Endothelial cell of umbilical vein (primary cell): ENCODE results near the gene OR10H3. TPM values are rescaled to one million over a fixed set of nuclear protein-coding genes. Genes with fewer than 3 reads are reported as not detected.

ENCODE experiments used
- BruUV-seq: library from RNA; stranded (reverse); fragments of 400-500 nt; replicated peaks from 2 replicates; lab custom pipeline; 2021; lab: Mats Ljungman, UMichigan
- CTCF ChIA-PET: fragments of 300-600, 350-600 bp; sonication (Branson Sonifier 250); formaldehyde crosslinking; loops from one replicate; lab custom pipeline; 2021; ENCODE audit warnings: antibody characterized with exemption, inconsistent platforms; lab: Charles Lee
- POLR2A ChIA-PET: fragments of 300-600, 350-600 bp; sonication (Branson Sonifier 250); formaldehyde crosslinking; loops from one replicate; lab custom pipeline; 2021; ENCODE audit warnings: antibody characterized with exemption, inconsistent platforms; lab: Charles Lee
- DNase-seq: peaks from one replicate; pipeline ENCODE4 v3.0.0-alpha.2; 2011; ENCODE audit warnings: low read depth, low spot score
- FAIRE-seq: peaks from 2 replicates; lab custom pipeline; 2011; peaks lifted over from hg19 to GRCh38; lab: Jason Lieb, UNC
- H2AFZ ChIP-seq: 2 replicates; pipeline ENCODE4 v1.6.0; 2012; ENCODE audit warnings: low read depth, low read length, control low read depth, inconsistent platforms
- H3K27ac ChIP-seq: 2 replicates; pipeline ENCODE4 v1.5.1; 2011; ENCODE audit warnings: low read depth, mild to moderate bottlenecking, control low read depth, low read length, moderate library complexity; ENCODE audit not compliant: insufficient read depth
- H3K27me3 ChIP-seq, 2 experiments: 2 replicates each; pipeline versions ENCODE4 v1.6.0 to v1.6.1; 2011; ENCODE audit warnings: low read length in 2 of 2, mixed read lengths in 1 of 2; ENCODE audit not compliant: control insufficient read depth in 2 of 2, insufficient read depth in 2 of 2
- H3K36me3 ChIP-seq, 2 experiments: 2 replicates in 1 of 2; 3 replicates in 1 of 2; pipeline ENCODE4 v1.5.1; 2011; ENCODE audit warnings: low read length in 2 of 2, mild to moderate bottlenecking in 1 of 2, moderate library complexity in 1 of 2; ENCODE audit not compliant: control insufficient read depth in 2 of 2, insufficient read depth in 2 of 2; ENCODE audit errors: extremely low read depth in 1 of 2
- H3K4me1 ChIP-seq: 3 replicates; pipeline ENCODE4 v1.5.1; 2011; ENCODE audit warnings: mild to moderate bottlenecking, low read length; ENCODE audit not compliant: control insufficient read depth, insufficient read depth; ENCODE audit errors: extremely low read depth
- H3K4me2 ChIP-seq: 2 replicates; pipeline ENCODE4 v1.6.1; 2011; ENCODE audit warnings: low read length, control low read depth, mixed read lengths; ENCODE audit not compliant: insufficient read depth
- H3K4me3 ChIP-seq, 3 experiments: fragments of 200-600 bp in 1 of 3; sonication (generic), shearing (Covaris generic) in 1 of 3; replicated peaks in 1 of 3; 2 replicates each; pipeline ENCODE4 v1.5.1; 2011 to 2016; ENCODE audit warnings: control low read depth in 3 of 3, low read length in 3 of 3, mild to moderate bottlenecking in 2 of 3, inconsistent platforms in 1 of 3, low read depth in 1 of 3, moderate library complexity in 1 of 3; ENCODE audit not compliant: insufficient read depth in 1 of 3
- H3K79me2 ChIP-seq: 2 replicates; pipeline ENCODE4 v1.6.0; 2012; ENCODE audit warnings: low read length, inconsistent platforms; ENCODE audit not compliant: control insufficient read depth, insufficient read depth
- H3K9ac ChIP-seq: replicated peaks from 2 replicates; pipeline ENCODE3; 2011; ENCODE audit warnings: low read length, control low read depth; ENCODE audit not compliant: insufficient read depth; ENCODE audit errors: extremely low read depth
- H3K9me1 ChIP-seq: replicated peaks from 3 replicates; pipeline ENCODE4 v1.6.0; 2011; ENCODE audit warnings: mild to moderate bottlenecking, low read length; ENCODE audit not compliant: control insufficient read depth, insufficient read depth; ENCODE audit errors: extremely low read depth
- H3K9me3 ChIP-seq: replicated peaks from 2 replicates; pipeline ENCODE4 v1.5.1; 2012; ENCODE audit warnings: low read length, inconsistent platforms; ENCODE audit not compliant: control insufficient read depth, insufficient read depth
- H4K20me1 ChIP-seq: replicated peaks from 2 replicates; pipeline ENCODE3; 2011; ENCODE audit warnings: mild to moderate bottlenecking, low read length; ENCODE audit not compliant: control insufficient read depth, insufficient read depth; ENCODE audit errors: extremely low read depth
- CTCF ChIP-seq, 2 donors: IDR thresholded peaks; 1 replicate in 1 of 2; 2 replicates in 1 of 2; pipeline ENCODE4 v1.5.1; 2011; ENCODE audit warnings: low read length in 2 of 2, mild to moderate bottlenecking in 2 of 2, moderate library complexity in 2 of 2, control low read depth in 1 of 2, inconsistent platforms in 1 of 2, low read depth in 1 of 2; ENCODE audit not compliant: insufficient read depth in 1 of 2; ENCODE audit errors: extremely low read depth in 1 of 2
- EZH2 ChIP-seq: IDR thresholded peaks from 2 replicates; pipeline ENCODE4 v1.6.1; 2012; ENCODE audit warnings: borderline replicate concordance, low read depth, mild to moderate bottlenecking, moderate library complexity, low read length, inconsistent platforms; ENCODE audit not compliant: severe bottlenecking
- FOS ChIP-seq: IDR thresholded peaks from 2 replicates; pipeline ENCODE4 v1.6.1; 2011; ENCODE audit warnings: mild to moderate bottlenecking, low read length, moderate library complexity, borderline replicate concordance; ENCODE audit not compliant: insufficient read depth
- GATA2 ChIP-seq: IDR thresholded peaks from 2 replicates; pipeline ENCODE4 v1.7.0; 2011; ENCODE audit warnings: low read depth, mild to moderate bottlenecking, moderate library complexity, mixed read lengths, low read length; ENCODE audit not compliant: insufficient read length, insufficient read depth
- JUN ChIP-seq: IDR thresholded peaks from 2 replicates; pipeline ENCODE4 v1.6.1; 2011; ENCODE audit warnings: borderline replicate concordance, low read depth; ENCODE audit not compliant: insufficient read length, insufficient read depth
- MYC ChIP-seq: IDR thresholded peaks from one replicate; pipeline ENCODE4 v1.6.1; 2011; ENCODE audit warnings: mild to moderate bottlenecking, low read depth, low read length
- POLR2A ChIP-seq: IDR thresholded peaks from 2 replicates; pipeline ENCODE4 v1.6.1; 2012; ENCODE audit warnings: low read depth, mild to moderate bottlenecking, control low read depth, low read length
- POLR2AphosphoS5 ChIP-seq: IDR thresholded peaks from 2 replicates; pipeline ENCODE4 v1.6.1; 2012; ENCODE audit warnings: low read depth, mild to moderate bottlenecking, control low read depth, low read length, moderate library complexity; ENCODE audit not compliant: insufficient read depth
- dilution Hi-C: fragments of 300-500 bp; cut with MboI; formaldehyde crosslinking; loops from one replicate; pipeline ENCODE4 v1.15.0; 2019; ENCODE audit warnings: low sequenced_read_pairs; ENCODE audit not compliant: extremely low pct_ligation_motif_present
- intact Hi-C: fragments of 100-400 bp; cut with micrococcal nuclease; formaldehyde crosslinking; loops from one replicate; pipeline ENCODE4 v1.10.0; 2022
- polyA plus RNA-seq, 4 experiments: library from polyadenylated mRNA; depleted of rRNA in 3 of 4; stranded (reverse) in 3 of 4; unstranded in 1 of 4; fragments of >200 nt; gene quantifications; 2 replicates each; pipeline versions ENCODE4 v1.2.1 to v1.2.3, GENCODE V29; 2011 to 2012; ENCODE audit warnings: missing spikeins in 1 of 4
- total RNA-seq: library from RNA; stranded (reverse); gene quantifications from 2 replicates; pipeline ENCODE4 v1.2.3, GENCODE V29; 2021
- TF ChIP-seq, protein P1 (sequence below): IDR thresholded peaks from 2 replicates; pipeline ENCODE4 v1.6.1; 2011; ENCODE audit not compliant: insufficient read depth, insufficient read length

OR10H3 gene
- total and polyA plus RNA-seq, 2 donors (not counting 3 experiments of a cell fraction or from before 2014, with no cell fraction given): not detected

GRCh38 chr19:15780610-15781418 lies 43.0 kb downstream of the OR10H3 start:
- Histone ChIP-seq H3K27ac (no peak overlapping the region), H3K27me3 (no peaks in the 10 kb centered on the region), H3K9me1 (no peaks in the 10 kb centered on the region), H3K36me3 (no peaks in the 10 kb centered on the region), H3K9ac (no peak overlapping the region), H3K4me1 (no peaks in the 10 kb centered on the region), H3K4me3 (no peak overlapping the region), H3K9me3 (no peaks in the 10 kb centered on the region), H3K79me2 (no peaks in the 10 kb centered on the region), H2AFZ (no peak overlapping the region), H4K20me1 (no peaks in the 10 kb centered on the region), H3K4me2 (no peak overlapping the region)
- TF ChIP-seq EZH2 (no peak), CTCF (IDR thresholded peaks at IDR 0.05; ENCODE audit: extremely low read depth in 1 of 2, insufficient read depth in 1 of 2, low read depth in 1 of 2, low read length in 2 of 2) (no peak), JUN (no peak), MYC (no peak), GATA2 (no peak), POLR2AphosphoS5 (no peak), FOS (no peak), POLR2A (no peak)
- TF ChIP-seq, protein P1, sequence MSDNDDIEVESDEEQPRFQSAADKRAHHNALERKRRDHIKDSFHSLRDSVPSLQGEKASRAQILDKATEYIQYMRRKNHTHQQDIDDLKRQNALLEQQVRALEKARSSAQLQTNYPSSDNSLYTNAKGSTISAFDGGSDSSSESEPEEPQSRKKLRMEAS: no peak
- CTCF ChIA-PET: interaction anchor here (0.7 kb wide), 1 partner anchor 120 kb away, joined by 3 read pairs; no protein-coding TSS in a partner anchor
- intact Hi-C loops (no loop called here), dilution Hi-C loops (no loop called here)
- POLR2A ChIA-PET: no interaction called here
- BruUV-seq: no TSS peak
- FAIRE-seq (no peak), DNase-seq (no peak)
